AG08395 (cell line): ENCODE data around the gene MATCAP1.

ENCODE experiments used
- DNase-seq: peaks from one replicate; pipeline ENCODE4 v3.0.0; 2012; ENCODE audit warnings: mixed read lengths, low spot score

The MATCAP1 gene

GRCh38 chr16:67156143-67156844 is 27.5 kb downstream of the MATCAP1 start:
- DNase-seq = no peak

DNA sequence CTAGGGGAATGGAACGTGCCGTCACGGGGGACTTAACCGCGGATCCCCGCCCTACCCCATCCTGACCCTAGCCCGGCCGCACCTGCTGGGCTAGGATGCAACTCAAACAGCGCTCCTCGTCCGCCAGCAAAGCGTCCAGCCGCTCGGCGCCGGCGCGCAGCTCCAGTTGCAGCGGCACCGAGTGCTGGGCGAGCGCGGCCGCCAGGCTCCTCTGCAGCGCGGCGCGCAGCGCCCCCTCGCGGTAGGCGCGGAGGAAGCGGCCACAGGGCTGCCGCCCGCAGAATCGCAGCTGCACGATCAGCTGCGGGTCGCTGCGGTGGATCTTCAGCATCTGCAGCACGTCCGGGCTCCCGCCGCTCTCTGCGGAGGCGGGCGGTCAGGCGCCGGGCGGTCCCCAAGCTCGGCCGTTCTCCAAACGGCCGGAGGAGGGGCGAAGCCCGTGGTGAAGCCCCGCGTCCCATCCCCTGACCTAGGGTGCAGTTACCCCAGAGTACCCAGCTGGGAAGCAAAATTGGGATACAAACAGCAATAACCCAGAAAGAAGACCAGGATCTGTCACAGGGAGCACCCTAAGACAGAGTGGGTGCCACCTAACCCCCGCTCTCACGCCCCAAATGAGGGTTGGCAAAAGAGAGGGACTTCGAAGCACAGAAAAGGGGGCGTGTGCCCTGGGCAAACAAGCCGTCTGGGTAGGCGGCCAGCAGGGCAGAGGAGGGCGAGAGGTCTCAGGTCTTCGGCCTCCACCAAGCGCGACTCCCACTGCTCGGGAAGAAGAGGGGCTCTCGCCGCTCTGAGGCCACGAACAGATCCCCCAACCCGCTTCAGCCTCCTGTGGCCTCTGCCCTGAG is 28.2 kb downstream of the MATCAP1 start:
- DNase-seq = peak; percentile 88

- no peak for DNase-seq
Observed at GRCh38 chr16:67154578-67155294, 29.0 kb downstream of the MATCAP1 start.

DNA sequence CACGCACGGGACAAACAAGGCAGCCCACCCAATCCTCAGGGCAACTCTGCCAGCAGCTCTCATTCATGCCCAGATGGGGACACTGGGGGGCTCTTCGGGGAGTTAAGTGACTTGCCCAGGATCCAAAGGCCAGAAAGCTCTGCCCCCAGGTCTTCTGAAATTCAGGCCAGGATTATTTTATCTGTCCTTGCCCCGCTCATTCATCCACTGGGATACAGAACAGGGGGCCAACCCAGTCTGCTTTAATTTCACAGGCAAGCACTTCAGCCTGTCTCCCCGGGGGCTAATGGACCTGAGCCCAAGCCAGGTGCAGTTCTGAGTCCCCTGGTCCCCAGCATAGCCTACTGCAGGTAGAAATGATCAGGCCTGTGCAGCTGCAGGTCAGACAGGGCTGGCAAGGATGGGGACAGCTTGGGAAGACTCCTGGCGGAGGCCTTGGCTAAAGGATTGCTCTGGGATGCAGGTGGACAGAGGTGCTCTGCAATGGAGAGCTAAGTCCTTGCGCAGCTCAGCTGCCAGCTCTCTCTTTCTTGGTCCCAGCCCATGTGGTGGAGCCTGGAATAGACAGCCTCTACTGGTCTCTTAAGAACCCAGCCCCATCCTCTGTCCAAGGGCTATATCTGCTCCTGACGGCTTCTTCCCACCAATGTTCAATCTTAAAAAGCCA is 32.2 kb downstream of the MATCAP1 start:
- DNase-seq = no peak

- peak; percentile 93 for DNase-seq
Observed at GRCh38 chr16:67150833-67151396, 32.8 kb downstream of the MATCAP1 start, which contains the start of gene B3GNT9. TSS of gene B3GNT9 (minus strand) at chr16:67150998. CDS start at chr16:67150485, 513 bp downstream.

GRCh38 chr16:67150047-67150832 is 33.5 kb downstream of the MATCAP1 start:
- DNase-seq = peak; percentile 60

GRCh38 chr16:67149276-67150046 is 34.3 kb downstream of the MATCAP1 start:
- no peak for DNase-seq

DNA sequence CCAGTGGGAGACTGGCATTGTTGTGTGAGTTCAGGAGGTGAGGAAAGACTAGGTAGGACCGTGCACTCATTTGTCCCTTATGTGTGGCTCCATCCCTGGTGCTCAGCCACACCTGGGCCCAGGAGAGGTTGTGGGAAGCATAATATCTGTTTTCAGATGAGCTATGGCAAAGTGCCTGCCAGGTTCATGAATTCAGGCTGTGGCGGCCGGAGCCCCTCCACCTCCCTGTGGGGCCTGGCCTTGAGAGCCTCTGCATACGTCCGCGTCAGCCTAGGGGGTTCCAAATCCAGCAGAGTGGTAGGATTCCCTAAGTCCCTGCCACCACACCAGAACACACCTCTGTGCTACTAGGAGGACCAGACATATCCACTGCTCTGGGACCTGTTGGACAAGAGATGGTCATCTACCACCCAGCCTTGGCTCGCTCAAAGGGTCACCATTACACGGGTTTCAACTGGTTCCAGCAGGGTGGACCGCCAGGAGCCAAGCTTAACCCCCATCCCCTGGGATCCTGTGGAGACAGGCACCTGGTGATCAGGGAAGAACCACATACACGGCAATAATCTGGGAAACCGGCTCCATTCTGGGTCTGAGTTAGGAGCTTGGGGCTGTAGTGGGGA is 35.0 kb downstream of the MATCAP1 start:
- no peak for DNase-seq

DNA sequence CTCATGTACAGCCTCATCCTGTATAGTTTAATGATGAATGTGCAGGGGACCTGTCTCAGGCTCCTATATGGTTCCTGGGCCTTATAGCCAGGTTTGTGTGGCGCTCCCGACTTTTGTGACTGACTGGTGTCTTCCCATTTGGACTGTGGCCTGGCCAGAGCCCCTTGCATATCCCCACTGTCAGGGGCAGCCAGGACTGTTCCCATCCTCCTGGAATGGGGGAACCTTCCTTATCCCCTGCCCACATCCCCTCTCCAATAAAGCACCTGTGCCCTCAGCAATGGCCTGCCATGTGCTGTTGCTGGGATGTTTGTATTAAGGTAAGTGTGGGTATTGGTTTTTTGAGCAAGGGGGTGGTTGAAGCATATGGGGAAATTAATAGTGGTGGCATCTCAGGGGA is 35.5 kb downstream of the MATCAP1 start:
- DNase-seq = no peak

DNA sequence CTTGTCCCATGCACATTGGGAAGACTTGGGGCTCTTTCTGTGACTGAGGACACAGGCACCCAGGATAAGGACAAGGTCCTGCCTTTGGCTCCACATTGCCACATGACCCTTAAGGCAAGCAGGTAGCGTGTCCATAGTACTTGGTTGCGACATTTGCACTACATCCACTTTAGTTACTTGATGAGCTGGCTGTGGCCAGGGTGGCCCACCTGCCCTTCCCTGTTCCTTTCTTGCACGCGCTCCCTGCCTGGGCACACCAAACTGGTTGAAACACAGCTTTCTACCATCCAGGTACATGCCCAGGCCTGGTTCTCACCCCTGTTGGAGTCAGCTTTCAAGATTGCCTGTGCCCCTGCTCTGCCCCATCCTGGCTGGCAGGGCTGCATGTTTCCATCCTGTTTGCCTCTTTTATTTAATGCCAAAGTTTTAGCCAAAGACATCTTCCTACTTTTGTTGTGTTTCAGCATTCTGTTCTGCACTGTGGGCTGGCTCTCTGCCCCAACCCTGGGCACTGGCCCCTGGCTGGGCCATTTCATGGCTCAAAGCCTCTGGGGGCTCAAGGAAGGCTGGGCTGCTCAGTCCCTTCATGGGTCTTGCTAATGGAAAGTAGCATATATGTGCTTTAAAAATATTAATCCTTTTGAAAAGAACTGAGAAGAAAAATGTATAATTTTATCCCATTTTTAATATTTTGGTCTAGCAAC is 36.2 kb downstream of the MATCAP1 start:
- DNase-seq = no peak

GRCh38 chr16:67146523-67147357 is 37.0 kb downstream of the MATCAP1 start:
- DNase-seq = no peak

GRCh38 chr16:67145746-67146145 is 38.0 kb downstream of the MATCAP1 start:
- DNase-seq = no peak

GRCh38 chr16:67144943-67145342 is 38.8 kb downstream of the MATCAP1 start:
- DNase-seq = no peak

DNA sequence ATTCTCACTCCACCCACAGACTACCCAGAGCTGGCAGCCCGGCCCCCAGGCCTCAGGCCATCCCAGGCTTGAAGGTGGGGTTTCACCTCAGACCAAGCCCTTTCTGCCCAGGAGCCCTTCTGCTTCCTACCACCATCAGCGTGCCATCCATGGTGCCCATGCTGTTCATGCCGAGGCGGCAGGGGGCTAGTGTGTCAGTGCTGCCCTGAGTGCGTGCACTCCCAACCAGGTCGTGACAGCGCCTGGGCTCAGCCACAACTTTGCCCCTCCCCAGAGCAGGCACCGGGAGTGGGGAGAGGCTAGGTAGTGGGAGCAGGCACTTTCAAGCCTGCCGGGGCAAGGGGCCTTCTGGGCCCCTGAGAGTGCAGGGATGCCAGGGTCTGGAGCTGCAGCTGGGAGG is 41.4 kb downstream of the MATCAP1 start:
- no peak for DNase-seq

GRCh38 chr16:67141391-67141790 is 42.4 kb downstream of the MATCAP1 start:
- DNase-seq = no peak

GRCh38 chr16:67137605-67138004 is 46.2 kb downstream of the MATCAP1 start:
- no peak for DNase-seq

DNA sequence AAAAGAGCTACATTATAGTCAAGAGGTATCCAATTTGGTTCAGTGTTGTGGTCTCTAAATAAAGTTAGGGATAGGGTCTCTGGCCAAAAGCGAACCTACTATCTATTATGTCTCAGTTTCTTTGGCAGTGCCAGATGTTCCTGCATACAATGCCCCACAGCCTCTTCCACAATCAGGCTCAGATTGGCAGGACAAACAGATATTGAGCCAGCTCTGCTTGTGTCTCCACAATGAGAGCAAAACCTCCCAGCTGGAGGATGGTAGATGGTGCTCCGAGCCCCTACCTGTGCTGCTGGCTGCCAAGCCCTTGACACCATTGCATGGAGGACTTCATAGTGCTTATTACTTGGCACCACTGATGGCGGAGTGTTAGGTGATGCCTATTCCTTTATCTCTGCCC is 54.3 kb downstream of the MATCAP1 start:
- no peak for DNase-seq

DNA sequence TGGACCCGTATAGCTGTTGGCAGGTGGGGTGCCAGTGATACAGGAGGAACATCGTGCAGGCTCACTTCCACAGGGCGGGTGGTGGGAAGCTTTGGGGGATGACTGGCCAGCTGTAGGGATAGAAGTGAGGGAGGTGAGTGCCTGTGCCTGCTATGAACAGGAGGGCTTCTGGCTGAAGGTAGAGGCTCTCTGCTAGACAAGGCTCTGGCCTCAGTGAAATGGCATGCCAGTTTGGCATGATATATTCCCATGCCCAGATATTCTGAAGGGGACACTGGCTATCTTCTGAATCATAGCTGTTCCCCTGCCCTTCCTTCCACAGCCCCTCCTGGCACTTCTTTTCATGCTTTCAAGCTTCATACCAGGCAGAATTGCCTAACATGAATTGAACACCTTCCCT is 54.9 kb downstream of the MATCAP1 start:
- no peak for DNase-seq
